22Rv1 (cell line): ENCODE measurements around the gene CACNG4.

Source experiments
- H3K27ac ChIP-seq: fragments of 450-650 bp; 2 replicates; pipeline ENCODE4 v1.5.1; 2017
- ZFX ChIP-seq: fragments of 450-650 bp; IDR thresholded peaks from 2 replicates; pipeline ENCODE4 v1.6.1; 2017; ENCODE audit warnings: antibody characterized with exemption, borderline replicate concordance
- TF ChIP-seq, protein P1 (sequence below): fragments of 450-650 bp; IDR thresholded peaks from 2 replicates; pipeline ENCODE4 v1.5.1; 2017; ENCODE audit warnings: mild to moderate bottlenecking

CACNG4 gene

DNA sequence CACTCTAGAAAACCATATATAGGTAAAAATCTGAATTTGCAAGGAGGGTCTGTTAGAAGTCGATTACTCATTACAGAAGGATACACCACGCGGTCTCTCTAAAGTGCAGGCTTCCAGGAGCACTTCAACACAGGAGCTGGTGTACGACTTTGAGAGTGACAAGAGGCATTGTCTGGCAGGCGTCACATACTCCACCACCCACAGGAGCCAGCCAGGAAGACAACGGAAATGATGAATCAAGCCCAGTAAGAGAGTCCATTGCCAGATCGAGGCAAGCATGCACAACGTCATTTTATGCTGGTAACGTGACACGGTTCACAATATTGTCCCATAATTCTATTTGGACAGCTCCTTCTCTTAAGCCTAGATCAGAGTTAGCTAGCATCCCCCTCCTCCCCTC is 15.0 kb upstream of the CACNG4 start:
- TF ChIP-seq, protein P1, sequence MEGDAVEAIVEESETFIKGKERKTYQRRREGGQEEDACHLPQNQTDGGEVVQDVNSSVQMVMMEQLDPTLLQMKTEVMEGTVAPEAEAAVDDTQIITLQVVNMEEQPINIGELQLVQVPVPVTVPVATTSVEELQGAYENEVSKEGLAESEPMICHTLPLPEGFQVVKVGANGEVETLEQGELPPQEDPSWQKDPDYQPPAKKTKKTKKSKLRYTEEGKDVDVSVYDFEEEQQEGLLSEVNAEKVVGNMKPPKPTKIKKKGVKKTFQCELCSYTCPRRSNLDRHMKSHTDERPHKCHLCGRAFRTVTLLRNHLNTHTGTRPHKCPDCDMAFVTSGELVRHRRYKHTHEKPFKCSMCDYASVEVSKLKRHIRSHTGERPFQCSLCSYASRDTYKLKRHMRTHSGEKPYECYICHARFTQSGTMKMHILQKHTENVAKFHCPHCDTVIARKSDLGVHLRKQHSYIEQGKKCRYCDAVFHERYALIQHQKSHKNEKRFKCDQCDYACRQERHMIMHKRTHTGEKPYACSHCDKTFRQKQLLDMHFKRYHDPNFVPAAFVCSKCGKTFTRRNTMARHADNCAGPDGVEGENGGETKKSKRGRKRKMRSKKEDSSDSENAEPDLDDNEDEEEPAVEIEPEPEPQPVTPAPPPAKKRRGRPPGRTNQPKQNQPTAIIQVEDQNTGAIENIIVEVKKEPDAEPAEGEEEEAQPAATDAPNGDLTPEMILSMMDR, result no peak
- TF ChIP-seq ZFX, result no peak
- H3K27ac ChIP-seq, result no peak overlapping the region

DNA sequence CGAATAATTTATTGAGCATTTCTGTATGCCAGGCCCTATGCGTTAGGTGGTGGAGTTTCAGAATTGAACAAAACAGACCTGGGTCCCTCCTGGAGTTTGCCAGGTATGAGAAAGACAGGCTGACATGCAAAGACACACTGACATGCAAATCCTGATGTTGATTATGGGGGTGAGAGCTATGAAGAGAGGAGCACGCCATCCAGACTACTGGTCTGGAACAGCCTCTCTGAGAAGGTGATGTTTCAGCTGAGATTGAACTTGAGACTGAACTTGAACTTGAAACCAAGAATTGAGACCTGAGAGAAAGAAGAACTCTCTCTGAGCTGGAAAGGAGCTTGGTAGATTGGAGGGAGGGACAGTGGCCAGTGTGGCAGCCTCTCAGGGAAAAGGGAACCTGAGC is 14.2 kb upstream of the CACNG4 start:
- H3K27ac ChIP-seq, result no peak overlapping the region
- TF ChIP-seq, protein P1, result no peak
- no peak for TF ChIP-seq ZFX

DNA sequence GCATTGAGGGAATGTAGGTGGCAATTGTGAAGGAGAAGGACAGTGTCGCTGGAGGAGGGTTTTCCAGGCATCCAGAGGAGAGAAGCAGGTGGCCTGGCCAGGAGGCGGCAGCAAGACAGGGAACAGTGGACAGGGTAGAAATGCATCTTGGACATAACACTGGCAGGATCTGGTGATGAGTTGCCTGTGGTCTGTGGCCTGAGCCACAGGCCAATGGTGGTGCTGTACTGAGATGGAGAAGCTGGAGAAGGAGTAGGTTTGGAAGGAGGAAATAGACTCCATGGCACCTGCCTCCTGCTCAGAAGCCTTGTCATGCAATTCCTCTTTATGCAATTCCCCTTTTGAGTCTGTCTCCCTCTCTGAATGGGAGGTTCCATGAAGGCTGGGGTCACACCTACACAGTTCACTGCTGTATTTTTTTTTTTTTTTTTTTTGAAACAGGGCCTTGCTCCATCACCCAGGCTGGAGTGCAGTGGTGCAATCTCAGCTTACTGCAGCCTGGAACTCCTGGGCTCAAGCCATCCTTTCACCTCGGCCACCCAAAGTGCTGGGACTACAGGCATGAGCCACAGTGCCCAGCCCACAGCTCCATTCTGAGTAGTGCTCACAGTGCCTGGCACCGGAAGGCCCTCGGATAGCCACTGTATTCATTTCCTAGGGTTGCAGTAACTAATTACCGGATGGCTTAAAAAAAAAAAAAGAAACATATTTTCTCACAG is 13.5 kb upstream of the CACNG4 start:
- TF ChIP-seq ZFX, result no peak
- TF ChIP-seq, protein P1, result no peak
- peak overlapping the region; percentile 67 for H3K27ac ChIP-seq

DNA sequence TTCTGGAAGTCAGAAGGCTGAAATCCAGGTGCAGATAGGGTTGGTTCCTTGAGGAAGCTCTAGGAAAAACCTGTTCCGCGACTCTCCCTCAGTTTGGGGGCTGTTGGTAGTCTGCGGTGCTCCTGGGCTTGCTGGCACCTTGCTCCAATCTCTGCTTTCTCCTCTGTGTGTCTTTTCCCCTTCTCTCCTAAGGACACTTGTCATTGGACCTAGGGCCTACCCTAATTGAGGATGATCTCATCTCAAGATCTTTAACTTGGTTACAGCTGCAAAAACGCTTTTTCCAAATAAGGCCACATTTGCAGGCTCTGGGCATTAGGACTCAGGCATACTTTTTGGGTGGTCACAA is 12.9 kb upstream of the CACNG4 start:
- no peak for TF ChIP-seq ZFX
- TF ChIP-seq, protein P1, result no peak
- peak overlapping the region; percentile 67 for H3K27ac ChIP-seq

DNA sequence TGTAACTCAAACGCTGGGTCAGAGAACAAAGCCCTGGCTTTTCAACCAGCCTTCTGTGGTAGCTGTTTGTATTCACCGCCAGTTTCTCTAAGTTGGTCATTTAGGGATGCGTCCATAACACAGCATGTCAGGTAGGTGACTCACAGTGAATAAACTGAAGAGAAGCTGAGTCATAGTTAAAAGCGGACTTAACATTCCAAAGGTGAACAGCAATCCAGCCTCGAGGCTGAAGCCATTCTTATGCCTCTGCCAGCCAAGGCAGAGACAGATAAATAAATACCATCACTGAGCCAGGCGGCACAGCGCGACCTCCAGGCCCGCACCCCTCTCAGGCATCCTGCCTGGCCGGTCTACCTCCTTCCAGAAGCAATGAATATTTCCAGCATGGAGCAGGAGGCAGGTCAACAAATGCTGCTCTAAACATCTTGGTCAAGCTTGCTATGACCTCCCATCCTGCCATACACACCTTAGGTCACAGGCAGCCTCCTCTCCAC is 12.4 kb upstream of the CACNG4 start:
- H3K27ac ChIP-seq, result peak overlapping the region; percentile 67
- TF ChIP-seq ZFX, result no peak
- TF ChIP-seq, protein P1, result no peak

DNA sequence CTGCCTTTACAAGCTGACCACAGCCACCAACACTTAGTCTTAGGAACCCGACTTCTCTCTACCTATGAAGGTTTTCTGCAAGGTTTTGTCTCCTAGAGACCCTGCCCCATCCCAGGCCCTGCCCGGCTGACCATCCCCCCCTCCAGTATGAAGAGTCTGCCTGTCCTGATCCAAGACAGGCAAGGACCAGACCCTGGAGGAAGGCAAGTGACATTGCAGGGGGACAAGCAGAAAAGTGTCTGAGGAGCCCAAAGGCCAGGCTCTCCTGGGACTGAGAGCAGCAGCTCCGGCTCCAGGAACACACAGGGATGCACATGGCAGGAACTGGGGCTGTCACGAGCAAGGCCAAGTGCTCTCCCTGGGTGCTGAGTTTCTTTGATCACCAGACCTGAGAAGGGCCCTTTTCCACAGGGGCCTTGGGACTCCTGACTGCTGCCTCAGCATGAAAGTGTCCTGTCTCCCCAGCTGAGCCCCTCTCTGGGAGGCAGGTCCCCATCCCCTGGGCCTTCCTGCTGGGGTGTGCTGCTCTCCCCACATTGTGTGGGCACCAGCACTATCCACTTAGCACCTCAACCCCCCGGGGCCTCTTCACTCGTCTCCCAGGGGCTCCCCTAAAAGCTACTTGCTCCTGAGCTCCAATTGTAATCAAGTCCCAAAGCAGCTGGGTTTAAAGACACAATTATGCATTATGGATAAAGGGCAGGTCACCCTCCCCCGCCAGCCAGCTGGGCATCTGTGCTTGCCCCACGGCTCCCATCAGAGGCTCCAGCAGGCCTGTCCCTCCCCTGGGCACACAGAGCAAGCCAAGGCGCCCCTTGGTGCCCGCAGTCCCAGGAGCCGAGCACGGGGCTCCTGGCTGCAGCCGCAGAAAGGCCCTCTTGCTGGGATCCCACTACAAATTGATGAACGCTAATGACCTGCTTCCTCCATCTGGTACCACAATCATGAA is 11.6 kb upstream of the CACNG4 start:
- peak overlapping the region; percentile 67 for H3K27ac ChIP-seq
- TF ChIP-seq, protein P1, result no peak
- no peak for TF ChIP-seq ZFX

DNA sequence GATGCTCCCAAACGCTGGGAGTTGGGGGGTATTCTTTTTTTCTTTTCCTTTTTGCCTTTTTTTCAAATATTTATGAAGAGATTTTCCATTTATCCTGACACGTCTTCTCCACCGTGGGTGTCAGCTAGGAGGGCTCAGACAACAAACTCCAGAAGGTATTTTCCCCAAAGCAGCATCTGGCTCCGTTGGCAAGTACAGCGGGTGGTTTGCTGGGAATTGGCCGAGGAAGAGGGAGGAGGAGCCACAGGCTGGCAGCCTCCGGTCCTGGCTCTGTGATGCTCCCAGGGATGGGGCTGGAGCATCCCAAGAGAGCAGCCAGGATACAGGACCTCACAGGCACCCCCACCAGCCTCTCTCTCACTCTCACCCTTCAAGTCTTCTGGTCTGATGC is 10.9 kb upstream of the CACNG4 start:
- H3K27ac ChIP-seq, result no peak overlapping the region
- TF ChIP-seq, protein P1, result no peak
- no peak for TF ChIP-seq ZFX
